GM12891 (cell line): ENCODE data around the gene MBNL2.

Source experiments
- POLR2A ChIP-seq: IDR thresholded peaks from 2 replicates; pipeline ENCODE4 v1.6.1; 2011; ENCODE audit warnings: low read depth, low read length, control low read depth
- POLR2AphosphoS5 ChIP-seq: IDR thresholded peaks from 2 replicates; pipeline ENCODE4 v1.6.1; 2011; ENCODE audit warnings: low read depth, low read length, control low read depth
- POU2F2 ChIP-seq: IDR thresholded peaks from 2 replicates; pipeline ENCODE4 v1.6.1; 2011; ENCODE audit warnings: low read depth, mild to moderate bottlenecking, control low read depth, low read length, moderate library complexity
- SPI1 ChIP-seq: IDR thresholded peaks from 2 replicates; pipeline ENCODE4 v1.6.1; 2011; ENCODE audit warnings: low read depth, low read length, control low read depth
- TAF1 ChIP-seq: IDR thresholded peaks from 2 replicates; pipeline ENCODE4 v1.6.1; 2011; ENCODE audit warnings: low read depth, low read length, control low read depth

DNA sequence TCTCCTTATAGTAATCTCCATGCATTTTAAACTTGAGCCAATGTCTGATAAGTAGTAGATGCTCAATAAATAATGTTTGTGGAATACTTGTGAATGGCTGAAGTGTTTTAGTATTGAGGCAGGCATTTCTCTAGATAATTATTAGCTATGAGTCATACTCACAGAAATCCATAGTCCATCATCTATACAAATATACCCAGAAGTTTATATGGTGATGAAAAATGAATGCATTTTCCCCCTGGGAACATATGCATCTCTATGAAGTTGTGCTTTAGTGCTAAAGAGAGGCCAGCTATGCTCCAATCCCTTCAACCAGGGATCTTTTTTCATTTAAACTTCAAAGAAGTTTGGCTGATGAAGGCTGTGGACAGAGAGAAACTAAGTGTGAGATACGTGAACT is 17.2 kb downstream of the MBNL2 start:
- TF ChIP-seq POLR2A (no peak), POLR2AphosphoS5 (no peak), SPI1 (no peak), TAF1 (no peak), POU2F2 (no peak)
